ENCODE data around the gene TESMIN. TPM values are rescaled to one million over a fixed set of nuclear protein-coding genes. Genes with fewer than 3 reads are reported as not detected.

The TESMIN gene
- polyA plus RNA-seq, 3 donors = 1.9 to 2.6 (median 2.5) TPM

GRCh38 chr11:68660066-68660810 is 91.1 kb downstream of the TESMIN start:
- Mint-ChIP-seq H3K36me3 (no peaks in the 10 kb centered on the region), H3K4me1 (no peaks in the 10 kb centered on the region), H3K4me3 (no peak overlapping the region), H3K27me3 (ENCODE audit: low read depth in 3 of 3) (peaks cover 0 to 10% (median 8%) of the 10 kb centered on the region in 3 donors), H3K9me3 (peaks cover 0 to 16% (median 2%) of the 10 kb centered on the region in 7 donors), H3K27ac (no peak overlapping the region)
- H3K79me2 ChIP-seq (ENCODE audit: insufficient read depth, low read length) = no peaks in the 10 kb centered on the region
- intact Hi-C loops (cut with micrococcal nuclease) = no loop called here
- no peaks in the 10 kb centered on the region for H4K20me1 ChIP-seq (ENCODE audit: insufficient read depth, low read length)
- no peaks in the 10 kb centered on the region for H3K9me3 ChIP-seq (replicated peaks in 1 of 2; ENCODE audit: control insufficient read depth in 1 of 2, insufficient read depth in 1 of 2, low read length in 2 of 2)
- H3K4me2 ChIP-seq (replicated peaks; ENCODE audit: extremely low read depth, low read length, poor library complexity, severe bottlenecking) = no peak overlapping the region
- H3K36me3 ChIP-seq (replicated peaks in 1 of 2; ENCODE audit: control insufficient read depth in 1 of 2, insufficient read depth in 2 of 2, low read length in 2 of 2) = no peaks in the 10 kb centered on the region
- H3K27me3 ChIP-seq (ENCODE audit: control insufficient read depth in 2 of 2, insufficient read depth in 2 of 2, low read length in 2 of 2) = no peaks in the 10 kb centered on the region
- 96% methylated on average over 7 of the region's 18 CpGs for WGBS (ENCODE audit: insufficient coverage)
- TF ChIP-seq CTCF (IDR thresholded peaks at IDR 0.05) = no peak
- no peak overlapping the region for H2AFZ ChIP-seq (ENCODE audit: insufficient read depth, low read depth, low read length, poor library complexity, severe bottlenecking)
- H3K27ac ChIP-seq (ENCODE audit: low read depth in 1 of 2, low read length in 2 of 2) = no peak overlapping the region
- H3K4me1 ChIP-seq (ENCODE audit: control insufficient read depth in 1 of 2, insufficient read depth in 2 of 2, low read length in 2 of 2) = no peaks in the 10 kb centered on the region
- H3K4me3 ChIP-seq (replicated peaks in 1 of 3; ENCODE audit: low read depth in 2 of 3, low read length in 3 of 3) = no peak overlapping the region
- no peak overlapping the region for H3K9ac ChIP-seq (ENCODE audit: insufficient read depth, low read length, poor library complexity, severe bottlenecking)
- DNase-seq = no peak

- Histone ChIP-seq H2AFZ (ENCODE audit: insufficient read depth, low read depth, low read length, poor library complexity, severe bottlenecking) (no peak overlapping the region), H3K27ac (ENCODE audit: low read depth in 1 of 2, low read length in 2 of 2) (no peak overlapping the region), H3K9ac (ENCODE audit: insufficient read depth, low read length, poor library complexity, severe bottlenecking) (no peak overlapping the region), H3K36me3 (replicated peaks in 1 of 2; ENCODE audit: control insufficient read depth in 1 of 2, insufficient read depth in 2 of 2, low read length in 2 of 2) (no peaks in the 10 kb centered on the region), H3K4me2 (replicated peaks; ENCODE audit: extremely low read depth, low read length, poor library complexity, severe bottlenecking) (no peak overlapping the region), H3K4me1 (ENCODE audit: control insufficient read depth in 1 of 2, insufficient read depth in 2 of 2, low read length in 2 of 2) (no peaks in the 10 kb centered on the region), H3K9me3 (replicated peaks in 1 of 2; ENCODE audit: control insufficient read depth in 1 of 2, insufficient read depth in 1 of 2, low read length in 2 of 2) (no peaks in the 10 kb centered on the region), H3K27me3 (ENCODE audit: control insufficient read depth in 2 of 2, insufficient read depth in 2 of 2, low read length in 2 of 2) (no peaks in the 10 kb centered on the region), H3K4me3 (replicated peaks in 1 of 3; ENCODE audit: low read depth in 2 of 3, low read length in 3 of 3) (no peak overlapping the region), H3K79me2 (ENCODE audit: insufficient read depth, low read length) (no peaks in the 10 kb centered on the region), H4K20me1 (ENCODE audit: insufficient read depth, low read length) (no peaks in the 10 kb centered on the region)
- Mint-ChIP-seq H3K9me3 (peaks cover 0 to 16% (median 2%) of the 10 kb centered on the region in 7 donors), H3K36me3 (no peaks in the 10 kb centered on the region), H3K4me3 (no peak overlapping the region), H3K27me3 (ENCODE audit: low read depth in 3 of 3) (peaks cover 2 to 8% (median 2%) of the 10 kb centered on the region in 3 donors), H3K4me1 (no peaks in the 10 kb centered on the region), H3K27ac (peak overlapping the region in 1 of 7 donors; percentile 59)
- 81% methylated on average over 15 of the region's 22 CpGs for WGBS (ENCODE audit: insufficient coverage)
- TF ChIP-seq CTCF (IDR thresholded peaks at IDR 0.05) = no peak
- no peak for DNase-seq
- intact Hi-C loops (cut with micrococcal nuclease) = no loop called here
Observed at GRCh38 chr11:68659158-68659921, 92.0 kb downstream of the TESMIN start.

Measured in CD14-positive monocyte (primary cell).